Hematopoietic multipotent progenitor cell treated with erythropoietin and hydrocortisone succinate and interleukin-3 and kit ligand, for 4 days (in vitro differentiated cells): Measurements from ENCODE around the gene PIAS4.
A peak's percentile ranks its signal among the peaks of the same experiment; 100 is the strongest.

ENCODE experiments used
- DNase-seq: peaks from one replicate; pipeline ENCODE4 v3.0.0-alpha.2; 2015

PIAS4 gene

GRCh38 chr19:4080473-4080872, 72.9 kb downstream of the PIAS4 start:
- no peak for DNase-seq

- DNase-seq: peak; percentile 55
These were observed 74.0 kb downstream of the PIAS4 start for GRCh38 chr19:4081441-4082129.

- no peak for DNase-seq
These were observed 74.6 kb downstream of the PIAS4 start for GRCh38 chr19:4082172-4082571.

GRCh38 chr19:4083677-4084546, 76.4 kb downstream of the PIAS4 start:
- DNase-seq: peak; percentile 62

GRCh38 chr19:4084547-4084877, 77.0 kb downstream of the PIAS4 start:
- DNase-seq: no peak

- no peak for DNase-seq
These were observed 78.9 kb downstream of the PIAS4 start for GRCh38 chr19:4086411-4086867.

GRCh38 chr19:4087787-4088679, 80.5 kb downstream of the PIAS4 start:
- no peak for DNase-seq

GRCh38 chr19:4088975-4089374, 81.4 kb downstream of the PIAS4 start:
- peak; percentile 97 for DNase-seq
